Tibial nerve (tissue), 4 donors: ENCODE results near the gene B3GAT2.

Experiments
- CTCF ChIP-seq, 5 experiments: fragments of 200-600 bp in 3 of 5; fragments of 450-650 bp in 2 of 5; sonication (generic) in 3 of 5; IDR thresholded peaks; one replicate each; pipeline ENCODE4 v1.5.1; 2016 to 2019; ENCODE audit warnings: antibody characterized with exemption in 5 of 5, mild to moderate bottlenecking in 3 of 5, moderate library complexity in 2 of 5
- EP300 ChIP-seq, 2 donors: sonication (generic); formaldehyde crosslinking; IDR thresholded peaks; one replicate each; pipeline ENCODE4 v1.6.1; 2017; ENCODE audit warnings: antibody characterized with exemption in 2 of 2, mild to moderate bottlenecking in 1 of 2
- POLR2A ChIP-seq, 2 donors: fragments of 450-650 bp; IDR thresholded peaks; one replicate each; pipeline ENCODE4 v1.6.1; 2017; ENCODE audit warnings: antibody characterized with exemption in 2 of 2, mild to moderate bottlenecking in 2 of 2, moderate library complexity in 2 of 2

- TF ChIP-seq POLR2A (IDR thresholded peaks at IDR 0.05) = no peak
- no peak for TF ChIP-seq EP300 (IDR thresholded peaks at IDR 0.05)
- TF ChIP-seq CTCF (IDR thresholded peaks at IDR 0.05) = no peak
These were observed 70.2 kb downstream of the B3GAT2 start for GRCh38 chr6:70886661-70887060.
